GM12878 (cell line): ENCODE results near the gene EPS8. TPM values are rescaled to one million over a fixed set of nuclear protein-coding genes. Genes with fewer than 3 reads are reported as not detected.

Experiments
- ATAC-seq: fragments of 200-7000 bp; cut with Tn5 transposase; 3 replicates; pipeline ENCODE4 v1.9.1; 2020; ENCODE audit warnings: mild to moderate bottlenecking, moderate library complexity
- BruUV-seq: library from RNA; stranded (reverse); fragments of 400-500 nt; replicated peaks from 2 replicates; lab custom pipeline; 2021; lab: Mats Ljungman, UMichigan
- CTCF ChIA-PET: fragments of 300-600 bp; sonication (Branson Sonifier 250); formaldehyde crosslinking; extraction: SDS; loops from one replicate; lab custom pipeline; 2021; ENCODE audit warnings: inconsistent platforms; lab: Yijun Ruan, JAX
- POLR2A ChIA-PET: fragments of 350-600 bp; formaldehyde crosslinking; extraction: SDS; loops from one replicate; lab custom pipeline; 2021; ENCODE audit warnings: inconsistent platforms; lab: Charles Lee
- RAD21 ChIA-PET: fragments of 300-600 bp; sonication (Branson Sonifier 250); formaldehyde crosslinking; loops from one replicate; lab custom pipeline; 2023; ENCODE audit warnings: antibody characterized with exemption; ENCODE audit not compliant: unreplicated experiment; lab: Charles Lee
- SMC1A ChIA-PET: fragments of 300-600 bp; sonication (Branson Sonifier 250); formaldehyde crosslinking; loops from one replicate; lab custom pipeline; 2023; ENCODE audit not compliant: unreplicated experiment, uncharacterized antibody; lab: Charles Lee
- DNase-seq: peaks from one replicate; pipeline ENCODE4 v3.0.0-alpha.2; 2011; ENCODE audit warnings: low read depth, low spot score
- FAIRE-seq: peaks from 3 replicates; lab custom pipeline; 2011; peaks lifted over from hg19 to GRCh38; lab: Jason Lieb, UNC
- H2AFZ ChIP-seq: 2 replicates; pipeline ENCODE4 v1.6.0; 2011; ENCODE audit warnings: low read depth, low read length, control low read depth; ENCODE audit not compliant: control insufficient read depth
- H3K27ac ChIP-seq: 2 replicates; pipeline ENCODE4 v1.5.1; 2011; ENCODE audit warnings: control low read depth; ENCODE audit not compliant: control insufficient read depth, insufficient read depth
- H3K27me3 ChIP-seq, 2 experiments: replicated peaks in 1 of 2; 2 replicates each; pipeline versions ENCODE4 v1.6.0 to v1.6.1; 2011; ENCODE audit warnings: low read length in 1 of 2; ENCODE audit not compliant: control insufficient read depth in 2 of 2, insufficient read depth in 2 of 2
- H3K36me3 ChIP-seq, 2 experiments: 2 replicates each; pipeline ENCODE4 v1.5.1; 2011; ENCODE audit warnings: low read length in 1 of 2; ENCODE audit not compliant: control insufficient read depth in 2 of 2, insufficient read depth in 2 of 2
- H3K4me1 ChIP-seq: 2 replicates; pipeline ENCODE4 v1.6.1; 2011; ENCODE audit warnings: mild to moderate bottlenecking, low read length, moderate library complexity, mixed read lengths; ENCODE audit not compliant: control insufficient read depth, insufficient read depth
- H3K4me2 ChIP-seq: 2 replicates; pipeline ENCODE4 v1.6.0; 2011; ENCODE audit warnings: control low read depth; ENCODE audit not compliant: control insufficient read depth, insufficient read depth
- H3K4me3 ChIP-seq: fragments of 200-600 bp; sonication (generic); 2 replicates; pipeline ENCODE4 v1.5.1; 2016
- H3K79me2 ChIP-seq: 2 replicates; pipeline ENCODE4 v1.6.0; 2011; ENCODE audit warnings: low read length; ENCODE audit not compliant: control insufficient read depth, insufficient read depth
- H3K9ac ChIP-seq: 2 replicates; pipeline ENCODE4 v1.8.0; 2011; ENCODE audit warnings: low read length, control low read depth, mixed read lengths; ENCODE audit not compliant: control insufficient read depth, insufficient read depth
- H3K9me3 ChIP-seq: replicated peaks from 3 replicates; pipeline ENCODE4 v1.5.1; 2011; ENCODE audit warnings: mild to moderate bottlenecking, low read length; ENCODE audit not compliant: control insufficient read depth, insufficient read depth
- H4K20me1 ChIP-seq: 2 replicates; pipeline ENCODE4 v1.6.0; 2011; ENCODE audit not compliant: control insufficient read depth, insufficient read depth
- CHD2 ChIP-seq: IDR thresholded peaks from 2 replicates; pipeline ENCODE4 v1.6.1; 2011; ENCODE audit warnings: low read depth, low read length, improper control_type of control experiment, borderline replicate concordance
- ETV6 ChIP-seq, 2 experiments: fragments of 450-650 bp in 1 of 2; IDR thresholded peaks in 1 of 2; conservative IDR thresholded peaks in 1 of 2; 2 replicates each; pipeline ENCODE4 v1.6.1; 2014; ENCODE audit warnings: antibody characterized with exemption in 1 of 2, borderline replicate concordance in 1 of 2, low read depth in 1 of 2, mild to moderate bottlenecking in 1 of 2, moderate library complexity in 1 of 2
- HCFC1 ChIP-seq: fragments of 150-350 bp; IDR thresholded peaks from 2 replicates; pipeline ENCODE4 v1.6.1; 2014; ENCODE audit warnings: low read length
- KAT2A ChIP-seq: conservative IDR thresholded peaks from 2 replicates; pipeline ENCODE4 v1.6.1; 2011; ENCODE audit warnings: low read depth, low read length; ENCODE audit not compliant: control insufficient read depth
- LARP7 ChIP-seq: fragments of 450-650 bp; IDR thresholded peaks from 2 replicates; pipeline ENCODE4 v1.6.1; 2017; ENCODE audit warnings: mild to moderate bottlenecking
- MXI1 ChIP-seq: fragments of 150-350 bp; IDR thresholded peaks from 2 replicates; pipeline ENCODE4 v1.6.1; 2011; ENCODE audit warnings: low read depth, mild to moderate bottlenecking, inconsistent platforms, low read length, improper control_type of control experiment
- NFXL1 ChIP-seq: fragments of 450-650 bp; IDR thresholded peaks from 2 replicates; pipeline ENCODE4 v1.6.1; 2017; ENCODE audit warnings: antibody characterized with exemption, mild to moderate bottlenecking, borderline replicate concordance
- NKRF ChIP-seq: fragments of 450-650 bp; conservative IDR thresholded peaks from 2 replicates; pipeline ENCODE4 v1.6.1; 2017; ENCODE audit warnings: mild to moderate bottlenecking, moderate library complexity
- NR2C1 ChIP-seq: fragments of 450-650 bp; IDR thresholded peaks from 2 replicates; pipeline ENCODE4 v1.6.1; 2017; ENCODE audit warnings: antibody characterized with exemption, mild to moderate bottlenecking, moderate library complexity
- POLR2A ChIP-seq: IDR thresholded peaks from 2 replicates; pipeline ENCODE4 v1.6.1; 2011; ENCODE audit warnings: low read depth, mild to moderate bottlenecking, low read length
- RFX5 ChIP-seq: IDR thresholded peaks from 2 replicates; pipeline ENCODE4 v1.6.1; 2011; ENCODE audit warnings: low read depth, low read length, improper control_type of control experiment
- WRNIP1 ChIP-seq: IDR thresholded peaks from 2 replicates; pipeline ENCODE4 v1.6.1; 2011; ENCODE audit warnings: low read depth, low read length, improper control_type of control experiment, borderline replicate concordance
- whole genome bisulfite sequencing: methylation state at CpG from one replicate; pipeline ENCODE4 v1.1.6; 2016; ENCODE audit warnings: low lambda C conversion rate; ENCODE audit not compliant: insufficient replicate concordance, insufficient coverage; ENCODE audit errors: missing lambda C conversion rate; 5-methylcytosine and 5-hydroxymethylcytosine counted together
- in situ Hi-C: fragments of 300-500 bp; cut with MboI; formaldehyde crosslinking; loops from 9 replicates; pipeline ENCODE4 v1.14.3; 2018; ENCODE audit warnings: mixed read lengths
- intact Hi-C: fragments of 100-400 bp; cut with micrococcal nuclease; formaldehyde crosslinking; loops from one replicate; pipeline ENCODE4 v1.14.2; 2022; ENCODE audit not compliant: unreplicated experiment
- polyA plus RNA-seq, 11 experiments: library from polyadenylated mRNA; depleted of rRNA in 4 of 11; unstranded in 6 of 11; stranded (reverse) in 5 of 11; fragments of >200 nt; fragmentation: Nextera tagmentation in 4 of 11; fragmentation: Illumina TruSeq in 1 of 11; extraction: Ambion mirVana in 4 of 11; extraction: Trizol in 1 of 11; gene quantifications; 1 replicate in 1 of 11; 2 replicates in 10 of 11; pipeline versions ENCODE4 v1.2.1 to v1.2.3, GENCODE V29; 2011 to 2016; ENCODE audit warnings: inconsistent platforms in 2 of 11, missing spikeins in 2 of 11, low read depth in 1 of 11
- total RNA-seq, 4 experiments: library from RNA; depleted of rRNA in 3 of 4; stranded (reverse); fragments of >200 nt in 3 of 4; fragmentation: Illumina TruSeq in 1 of 4; extraction: Trizol in 1 of 4; gene quantifications; 2 replicates each; pipeline versions ENCODE4 v1.2.1 to v1.2.3, GENCODE V29; 2013 to 2021

The EPS8 gene
- total and polyA plus RNA-seq, 10 of the 15 experiments (the other 5 are each of a cell fraction or from before 2014, with no cell fraction given) = 1.3 to 127 (median 3.4) TPM

- intact Hi-C loops = no loop called here
Measured at GRCh38 chr12:15712160-15712559, 77.0 kb downstream of the EPS8 start.

More at GRCh38 chr12:15712160-15712559, 77.0 kb downstream of the EPS8 start:
- BruUV-seq = no TSS peak
- no peaks in the 10 kb centered on the region for H4K20me1 ChIP-seq
- RAD21 ChIA-PET = interaction anchor here (0.9 to 4.9 kb wide), 10 partner anchors 14 to 122 kb away, joined by 3 to 44 read pairs (median 4); no protein-coding TSS in a partner anchor
- POLR2A ChIA-PET = interaction anchor here (0.6 to 2.7 kb wide), 6 partner anchors 9 to 61 kb away, joined by 4 to 12 read pairs (median 4); no protein-coding TSS in a partner anchor
- WGBS = 80% methylated on average over 1 of the region's 1 CpG
- in situ Hi-C loops = no loop called here
- H3K27ac ChIP-seq = no peak overlapping the region
- no peak overlapping the region for H3K9ac ChIP-seq
- no peak overlapping the region for H2AFZ ChIP-seq
- no peaks in the 10 kb centered on the region for H3K27me3 ChIP-seq
- no peak overlapping the region for H3K4me2 ChIP-seq
- DNase-seq (no peak), ATAC-seq (no peak), FAIRE-seq (no peak)
- H3K4me1 ChIP-seq = no peaks in the 10 kb centered on the region
- H3K9me3 ChIP-seq = no peaks in the 10 kb centered on the region
- no peaks in the 10 kb centered on the region for H3K79me2 ChIP-seq
- SMC1A ChIA-PET = interaction anchor here (0.7 to 12.9 kb wide), 15 partner anchors 9 to 78 kb away, joined by 3 to 213 read pairs (median 5); no protein-coding TSS in a partner anchor
- H3K36me3 ChIP-seq = no peaks in the 10 kb centered on the region
- TF ChIP-seq RFX5 (no peak), KAT2A (no peak), MXI1 (no peak), NFXL1 (no peak), NR2C1 (no peak), HCFC1 (no peak), CHD2 (no peak), POLR2A (no peak), NKRF (no peak), LARP7 (no peak), WRNIP1 (no peak), ETV6 (conservative IDR thresholded peaks at IDR 0.05 in 1 of 2, IDR thresholded peaks at IDR 0.05 in 1 of 2; ENCODE audit: borderline replicate concordance in 1 of 2, low read depth in 1 of 2) (no peak)
- no peak overlapping the region for H3K4me3 ChIP-seq
- CTCF ChIA-PET = interaction anchor here (0.8 to 3.9 kb wide), 7 partner anchors 9 to 61 kb away, joined by 3 to 12 read pairs (median 3); no protein-coding TSS in a partner anchor
